ENCODE data around the gene NAALADL2. TPM values are rescaled to one million over a fixed set of nuclear protein-coding genes. Genes with fewer than 3 reads are reported as not detected.

The NAALADL2 gene
- total and polyA plus RNA-seq, 4 donors, result 0.28 to 4.6 (median 3.1) TPM

DNA sequence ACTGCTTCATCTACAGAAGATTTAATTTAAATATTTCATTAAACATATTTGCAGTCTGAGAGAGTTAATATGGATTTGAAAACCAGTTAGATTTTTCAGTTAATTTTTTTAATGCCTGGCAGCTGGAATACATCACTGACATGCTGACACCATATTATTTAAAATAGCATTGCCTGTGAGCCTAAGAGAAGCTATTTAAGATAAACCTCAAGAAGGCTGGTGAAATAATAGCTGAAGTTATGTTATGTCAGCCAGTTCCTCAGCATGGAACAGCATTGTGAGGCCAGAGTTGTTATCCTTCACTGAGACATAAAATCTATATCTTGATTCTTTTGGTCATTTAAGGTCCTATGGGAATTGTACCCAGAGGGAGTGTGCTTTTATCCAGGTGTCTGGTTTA lies 705.2 kb downstream of the NAALADL2 start:
- peaks cover 0 to 5% (median 0%) of the 10 kb centered on the region in 4 donors for H3K9me3 ChIP-seq (ENCODE audit: control insufficient read depth in 4 of 4, low read length in 3 of 4)
- no peaks in the 10 kb centered on the region for H3K36me3 ChIP-seq (ENCODE audit: control insufficient read depth in 4 of 4, insufficient read depth in 3 of 4, low read depth in 1 of 4, low read length in 3 of 4)
- no peak overlapping the region for H3K27ac ChIP-seq (ENCODE audit: low read depth in 1 of 2, low read length in 2 of 2)
- H3K4me1 ChIP-seq (ENCODE audit: control insufficient read depth in 4 of 4, insufficient read depth in 4 of 4, low read length in 3 of 4), result no peaks in the 10 kb centered on the region
- no peak overlapping the region for H3K9ac ChIP-seq (ENCODE audit: low read depth in 1 of 2, low read length in 2 of 2)
- TF ChIP-seq HNF4G (IDR thresholded peaks at IDR 0.05) (no peak), FOXA1 (IDR thresholded peaks at IDR 0.05) (no peak), TAF1 (conservative IDR thresholded peaks at IDR 0.05) (no peak), REST (IDR thresholded peaks at IDR 0.05) (no peak), ATF3 (IDR thresholded peaks at IDR 0.05) (no peak), JUND (IDR thresholded peaks at IDR 0.05) (no peak), HNF4A (conservative IDR thresholded peaks at IDR 0.05) (no peak), GABPA (IDR thresholded peaks at IDR 0.05 in 1 of 2, conservative IDR thresholded peaks at IDR 0.05 in 1 of 2) (no peak), SP1 (IDR thresholded peaks at IDR 0.05) (no peak), RAD21 (IDR thresholded peaks at IDR 0.05) (no peak), RXRA (IDR thresholded peaks at IDR 0.05) (no peak), FOXA2 (IDR thresholded peaks at IDR 0.05) (no peak), NR2F2 (IDR thresholded peaks at IDR 0.05) (no peak)
- TF ChIP-seq, protein P1, sequence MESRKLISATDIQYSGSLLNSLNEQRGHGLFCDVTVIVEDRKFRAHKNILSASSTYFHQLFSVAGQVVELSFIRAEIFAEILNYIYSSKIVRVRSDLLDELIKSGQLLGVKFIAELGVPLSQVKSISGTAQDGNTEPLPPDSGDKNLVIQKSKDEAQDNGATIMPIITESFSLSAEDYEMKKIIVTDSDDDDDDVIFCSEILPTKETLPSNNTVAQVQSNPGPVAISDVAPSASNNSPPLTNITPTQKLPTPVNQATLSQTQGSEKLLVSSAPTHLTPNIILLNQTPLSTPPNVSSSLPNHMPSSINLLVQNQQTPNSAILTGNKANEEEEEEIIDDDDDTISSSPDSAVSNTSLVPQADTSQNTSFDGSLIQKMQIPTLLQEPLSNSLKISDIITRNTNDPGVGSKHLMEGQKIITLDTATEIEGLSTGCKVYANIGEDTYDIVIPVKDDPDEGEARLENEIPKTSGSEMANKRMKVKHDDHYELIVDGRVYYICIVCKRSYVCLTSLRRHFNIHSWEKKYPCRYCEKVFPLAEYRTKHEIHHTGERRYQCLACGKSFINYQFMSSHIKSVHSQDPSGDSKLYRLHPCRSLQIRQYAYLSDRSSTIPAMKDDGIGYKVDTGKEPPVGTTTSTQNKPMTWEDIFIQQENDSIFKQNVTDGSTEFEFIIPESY (IDR thresholded peaks at IDR 0.05), result no peak
- TF ChIP-seq, protein P2, sequence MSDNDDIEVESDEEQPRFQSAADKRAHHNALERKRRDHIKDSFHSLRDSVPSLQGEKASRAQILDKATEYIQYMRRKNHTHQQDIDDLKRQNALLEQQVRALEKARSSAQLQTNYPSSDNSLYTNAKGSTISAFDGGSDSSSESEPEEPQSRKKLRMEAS (IDR thresholded peaks at IDR 0.05), result no peak
- no peak overlapping the region for H3K4me3 ChIP-seq (ENCODE audit: low read depth in 1 of 3, low read length in 3 of 3)
- no peak for DNase-seq (ENCODE audit: low spot score)
- no peaks in the 10 kb centered on the region for H3K27me3 ChIP-seq (ENCODE audit: control insufficient read depth in 4 of 4, insufficient read depth in 4 of 4, low read length in 3 of 4)

DNA sequence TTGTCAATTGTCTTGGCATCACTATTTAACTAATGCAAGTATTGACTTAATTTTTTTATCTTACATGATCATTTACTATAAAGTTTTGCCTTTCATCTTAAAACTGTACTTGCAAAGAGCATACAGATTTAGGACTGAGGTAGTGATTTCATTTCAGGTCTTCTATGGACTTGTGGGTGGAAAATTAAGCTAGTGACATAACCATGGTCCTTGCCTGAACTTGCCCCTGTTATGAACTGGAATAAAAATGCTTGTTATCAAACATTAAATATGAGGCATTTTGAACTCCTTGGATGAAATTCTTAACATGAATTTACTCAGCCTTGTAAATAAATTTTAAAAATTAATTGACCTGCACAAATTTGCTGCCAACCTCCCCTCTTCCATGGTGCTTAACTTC lies 712.0 kb downstream of the NAALADL2 start:
- no peaks in the 10 kb centered on the region for H3K27me3 ChIP-seq (ENCODE audit: control insufficient read depth in 4 of 4, insufficient read depth in 4 of 4, low read length in 3 of 4)
- no peaks in the 10 kb centered on the region for H3K9me3 ChIP-seq (ENCODE audit: control insufficient read depth in 4 of 4, low read length in 3 of 4)
- no peak overlapping the region for H3K9ac ChIP-seq (ENCODE audit: low read depth in 1 of 2, low read length in 2 of 2)
- DNase-seq (ENCODE audit: low spot score), result no peak
- H3K27ac ChIP-seq (ENCODE audit: low read depth in 1 of 2, low read length in 2 of 2), result no peak overlapping the region
- H3K4me3 ChIP-seq (ENCODE audit: low read depth in 1 of 3, low read length in 3 of 3), result no peak overlapping the region
- H3K4me1 ChIP-seq (ENCODE audit: control insufficient read depth in 4 of 4, insufficient read depth in 4 of 4, low read length in 3 of 4), result no peaks in the 10 kb centered on the region
- no peaks in the 10 kb centered on the region for H3K36me3 ChIP-seq (ENCODE audit: control insufficient read depth in 4 of 4, insufficient read depth in 3 of 4, low read depth in 1 of 4, low read length in 3 of 4)
- TF ChIP-seq, protein P2 (IDR thresholded peaks at IDR 0.05), result no peak
- TF ChIP-seq RXRA (IDR thresholded peaks at IDR 0.05) (no peak), YY1 (IDR thresholded peaks at IDR 0.05) (no peak), ATF3 (IDR thresholded peaks at IDR 0.05) (no peak), FOXA2 (IDR thresholded peaks at IDR 0.05) (no peak), SP1 (IDR thresholded peaks at IDR 0.05) (no peak), RAD21 (IDR thresholded peaks at IDR 0.05) (no peak), EGR1 (IDR thresholded peaks at IDR 0.05; ENCODE audit: low read depth in 2 of 2) (no peak), TAF1 (conservative IDR thresholded peaks at IDR 0.05) (no peak), HNF4G (IDR thresholded peaks at IDR 0.05) (no peak), REST (IDR thresholded peaks at IDR 0.05) (no peak), FOXA1 (IDR thresholded peaks at IDR 0.05) (no peak)
- TF ChIP-seq, protein P1 (IDR thresholded peaks at IDR 0.05), result no peak

Data from liver (tissue), 9 donors.